Suprapubic skin (tissue), 3 donors: Measurements from ENCODE around the gene UBE3A.

Experiments used
- CTCF ChIP-seq, 2 donors: fragments of 200-600 bp in 1 of 2; fragments of 450-650 bp in 1 of 2; sonication (generic) in 1 of 2; IDR thresholded peaks; one replicate each; pipeline ENCODE4 v1.5.1; 2016 to 2019; ENCODE audit warnings: antibody characterized with exemption in 2 of 2, mild to moderate bottlenecking in 1 of 2, moderate library complexity in 1 of 2
- EP300 ChIP-seq: sonication (generic); formaldehyde crosslinking; IDR thresholded peaks from one replicate; pipeline ENCODE4 v1.6.1; 2017; ENCODE audit warnings: antibody characterized with exemption

GRCh38 chr15:25478313-25478712 is 39.5 kb upstream of the UBE3A start:
- TF ChIP-seq CTCF (IDR thresholded peaks at IDR 0.05): no peak
- TF ChIP-seq EP300: no peak
